ENCODE measurements around the gene PRDM10. TPM values are rescaled to one million over a fixed set of nuclear protein-coding genes. Genes with fewer than 3 reads are reported as not detected.

PRDM10 gene
- total RNA-seq, 1 experiment from 2014 or later = 7.7 TPM

- no peak overlapping the region for H2BK15ac ChIP-seq (ENCODE audit: low read depth, low read length)
- H3K79me1 ChIP-seq (ENCODE audit: insufficient read depth, low read depth, low read length, poor library complexity, severe bottlenecking) = no peaks in the 10 kb centered on the region
- no peak overlapping the region for H4K5ac ChIP-seq (ENCODE audit: insufficient read length, low read depth, low read length)
- no peak overlapping the region for H2BK20ac ChIP-seq (ENCODE audit: low read depth, low read length, poor library complexity, severe bottlenecking)
- no peaks in the 10 kb centered on the region for H4K20me1 ChIP-seq (ENCODE audit: control insufficient read depth, insufficient read depth, insufficient read length)
- H3K18ac ChIP-seq (ENCODE audit: insufficient read length, low read depth, low read length) = no peak overlapping the region
- H3K23ac ChIP-seq (ENCODE audit: insufficient read length, low read depth, low read length) = no peak overlapping the region
- WGBS (ENCODE audit: extremely low coverage, insufficient read length, low lambda C conversion rate) = no CpG with 5 or more reads among the region's 22 CpGs
- no peak overlapping the region for H3T11ph ChIP-seq (ENCODE audit: low read length)
- H3K4ac ChIP-seq (ENCODE audit: low read depth, low read length) = no peak overlapping the region
- H3K9ac ChIP-seq (ENCODE audit: extremely low read depth, insufficient read length, low read length) = no peak overlapping the region
- H2BK12ac ChIP-seq (ENCODE audit: insufficient read length, low read depth, low read length) = no peak overlapping the region
- no peak overlapping the region for H2AK5ac ChIP-seq (ENCODE audit: insufficient read length, low read length)
- no peak overlapping the region for H4K8ac ChIP-seq (replicated peaks; ENCODE audit: insufficient read length, low read depth, low read length)
- no peak overlapping the region for H2BK5ac ChIP-seq (ENCODE audit: insufficient read length, low read length)
- DNase-seq = no peak
- no peaks in the 10 kb centered on the region for H3K4me1 ChIP-seq (ENCODE audit: insufficient read depth, low read length)
- H3K27ac ChIP-seq (ENCODE audit: insufficient read length, low read depth, low read length) = no peak overlapping the region
- no peak overlapping the region for H2AFZ ChIP-seq (ENCODE audit: low read length)
- no peaks in the 10 kb centered on the region for H3K23me2 ChIP-seq (ENCODE audit: insufficient read length, low read depth, low read length, poor library complexity, severe bottlenecking)
- H3K9me3 Mint-ChIP-seq = no peaks in the 10 kb centered on the region
- no peaks in the 10 kb centered on the region for H3K27me3 Mint-ChIP-seq (ENCODE audit: low read depth)
- H3K4me1 Mint-ChIP-seq = peaks cover 0 to under 1% of the 10 kb centered on the region in 2 experiments; a peak in 2 of 4 replicates
- H3K9me3 ChIP-seq (ENCODE audit: control insufficient read depth, low read depth, low read length) = no peaks in the 10 kb centered on the region
- no peaks in the 10 kb centered on the region for H3K79me2 ChIP-seq (ENCODE audit: insufficient read depth, low read length)
- H4K91ac ChIP-seq (ENCODE audit: insufficient read length, low read depth, low read length) = no peak overlapping the region
- no peak overlapping the region for H2BK120ac ChIP-seq (ENCODE audit: low read depth, low read length, poor library complexity, severe bottlenecking)
- no peak overlapping the region for H3K4me3 Mint-ChIP-seq
- H3K56ac ChIP-seq (ENCODE audit: insufficient read length, low read depth, low read length) = no peak overlapping the region
- peaks cover 19 to 55% (median 42%) of the 10 kb centered on the region in 3 experiments; a peak in 6 of 7 replicates for H3K36me3 Mint-ChIP-seq (ENCODE audit: insufficient read depth in 1 of 3, low read depth in 3 of 3)
- no peak for TF ChIP-seq CTCF (conservative IDR thresholded peaks at IDR 0.05)
- no peak overlapping the region for H3K14ac ChIP-seq (ENCODE audit: insufficient read depth, low read length)
- peak overlapping the region in 1 of 3 experiments; percentile 16; a peak in 1 of 7 replicates for H3K27ac Mint-ChIP-seq
- H3K4me2 ChIP-seq (ENCODE audit: insufficient read depth, insufficient read length, low read length) = no peak overlapping the region
- H3K27me3 ChIP-seq (ENCODE audit: insufficient read depth, low read length) = no peaks in the 10 kb centered on the region
Observed at GRCh38 chr11:129918361-129918760, 84.3 kb downstream of the PRDM10 start.

All from H9 (cell line).